ENCODE data around the gene CCN2.

Gene CCN2, protein sequence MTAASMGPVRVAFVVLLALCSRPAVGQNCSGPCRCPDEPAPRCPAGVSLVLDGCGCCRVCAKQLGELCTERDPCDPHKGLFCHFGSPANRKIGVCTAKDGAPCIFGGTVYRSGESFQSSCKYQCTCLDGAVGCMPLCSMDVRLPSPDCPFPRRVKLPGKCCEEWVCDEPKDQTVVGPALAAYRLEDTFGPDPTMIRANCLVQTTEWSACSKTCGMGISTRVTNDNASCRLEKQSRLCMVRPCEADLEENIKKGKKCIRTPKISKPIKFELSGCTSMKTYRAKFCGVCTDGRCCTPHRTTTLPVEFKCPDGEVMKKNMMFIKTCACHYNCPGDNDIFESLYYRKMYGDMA

GRCh38 chr6:131950767-131951575 is at the start of gene CCN2:
Gene CCN2, minus strand, starts transcription at chr6:131951372. Its CDS starts 200 bp downstream, at chr6:131951172.
- peak; percentile 8 for DNase-seq
- peak; percentile 41 for ATAC-seq

GRCh38 chr6:132000296-132000695 is 49.1 kb upstream of the CCN2 start:
- no peak for ATAC-seq

GRCh38 chr6:131999545-132000146 is 48.5 kb upstream of the CCN2 start:
- DNase-seq (no peak), ATAC-seq (no peak)

More at GRCh38 chr6:132000296-132000695, 49.1 kb upstream of the CCN2 start:
- no peak for DNase-seq

DNA sequence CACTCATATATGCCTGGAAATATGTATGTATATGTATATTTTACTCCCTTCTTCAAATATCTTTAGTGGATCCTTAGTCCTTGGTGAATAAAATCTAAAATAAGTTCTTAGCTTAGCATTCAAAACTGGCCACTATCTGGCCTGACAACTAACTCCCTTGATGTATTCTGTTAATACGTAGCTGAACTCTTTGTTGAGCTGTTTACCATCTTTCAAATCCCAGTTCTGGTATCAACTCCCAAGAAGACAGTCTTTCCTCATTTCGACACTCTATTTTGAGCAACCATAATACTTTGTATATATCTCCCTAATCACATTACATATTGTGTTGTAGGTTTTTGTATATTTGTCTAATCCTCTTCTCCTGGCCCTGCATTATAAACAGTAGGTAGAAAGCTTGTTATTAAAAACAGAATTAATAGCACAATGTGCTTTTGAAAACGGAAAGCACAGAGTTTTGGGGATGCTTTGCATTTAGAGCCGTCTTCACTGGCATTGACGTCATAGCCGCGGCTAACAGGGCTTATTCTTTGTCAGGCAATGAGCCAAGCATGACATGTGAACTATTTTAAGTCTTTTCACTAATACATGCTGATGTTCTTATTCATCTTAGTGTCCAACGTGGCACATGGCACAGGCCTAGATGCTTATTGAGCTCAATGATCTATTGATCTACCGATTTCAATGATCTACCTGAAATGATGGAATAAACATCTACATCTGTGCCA is 47.2 kb upstream of the CCN2 start:
- DNase-seq (no peak), ATAC-seq (no peak)

- DNase-seq (no peak), ATAC-seq (no peak)
Measured at GRCh38 chr6:131997429-131998153, 46.4 kb upstream of the CCN2 start.

DNA sequence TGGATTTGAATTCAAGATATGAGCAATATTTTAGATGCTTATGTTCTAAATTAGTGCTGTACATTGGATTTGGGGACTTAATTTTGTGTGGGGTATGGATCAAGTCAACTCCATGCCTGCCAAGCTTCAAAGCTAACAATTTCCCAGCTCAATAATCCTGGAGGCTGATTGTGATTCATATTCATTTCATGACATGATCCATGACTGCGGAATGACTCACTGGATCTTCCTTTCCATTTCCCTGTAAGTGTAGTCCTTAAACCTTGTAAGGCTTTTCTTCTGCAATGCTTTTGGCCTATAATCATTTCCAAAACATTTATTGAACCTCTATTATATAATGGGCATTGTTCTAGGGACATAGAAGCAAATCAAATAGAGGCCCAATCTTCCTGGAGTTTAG is 44.7 kb upstream of the CCN2 start:
- DNase-seq = no peak
- ATAC-seq = no peak

DNA sequence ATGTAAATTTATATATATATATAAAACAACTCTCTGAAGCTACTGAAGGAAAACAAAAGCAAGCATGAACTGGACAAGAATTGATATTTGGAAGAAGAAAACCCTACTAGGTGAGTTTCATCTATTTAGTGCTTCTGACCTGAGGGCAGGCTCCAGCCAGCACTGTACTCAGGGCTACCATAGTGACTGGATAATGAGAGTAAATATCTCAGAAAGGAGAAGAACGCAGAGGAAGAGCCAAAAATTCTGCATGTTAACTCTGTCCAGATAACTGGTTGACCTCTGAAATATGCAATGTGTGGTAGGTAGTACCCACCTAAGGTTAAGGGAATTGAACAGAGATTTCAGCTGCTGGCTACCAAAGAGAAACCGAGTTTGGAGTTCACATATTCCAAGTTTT is 41.4 kb upstream of the CCN2 start:
- DNase-seq = no peak
- ATAC-seq = no peak

DNA sequence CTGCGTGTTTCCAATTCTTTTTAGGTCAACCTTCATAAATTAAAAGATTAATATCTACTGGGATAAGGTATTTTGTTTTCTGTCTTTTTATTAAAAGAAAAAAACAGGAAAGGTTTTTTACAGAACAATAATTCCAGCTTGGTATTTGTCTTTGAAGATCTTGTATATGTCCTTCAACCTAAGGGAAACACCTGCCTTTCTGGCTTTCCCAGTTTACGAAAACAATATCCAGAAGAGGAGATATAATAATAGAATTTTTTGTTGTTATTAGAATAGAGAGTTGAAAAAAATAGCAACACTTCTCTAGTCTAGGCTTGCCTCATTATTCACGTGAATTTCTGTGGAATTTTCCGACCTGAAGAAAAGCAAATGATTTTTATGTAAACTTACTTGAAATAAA is 37.9 kb upstream of the CCN2 start:
- DNase-seq (no peak), ATAC-seq (no peak)

- ATAC-seq = no peak
- DNase-seq = no peak
Measured at GRCh38 chr6:131982740-131983259, 31.6 kb upstream of the CCN2 start.

GRCh38 chr6:131981624-131981978 is 30.4 kb upstream of the CCN2 start:
- ATAC-seq (no peak), DNase-seq (no peak)

DNA sequence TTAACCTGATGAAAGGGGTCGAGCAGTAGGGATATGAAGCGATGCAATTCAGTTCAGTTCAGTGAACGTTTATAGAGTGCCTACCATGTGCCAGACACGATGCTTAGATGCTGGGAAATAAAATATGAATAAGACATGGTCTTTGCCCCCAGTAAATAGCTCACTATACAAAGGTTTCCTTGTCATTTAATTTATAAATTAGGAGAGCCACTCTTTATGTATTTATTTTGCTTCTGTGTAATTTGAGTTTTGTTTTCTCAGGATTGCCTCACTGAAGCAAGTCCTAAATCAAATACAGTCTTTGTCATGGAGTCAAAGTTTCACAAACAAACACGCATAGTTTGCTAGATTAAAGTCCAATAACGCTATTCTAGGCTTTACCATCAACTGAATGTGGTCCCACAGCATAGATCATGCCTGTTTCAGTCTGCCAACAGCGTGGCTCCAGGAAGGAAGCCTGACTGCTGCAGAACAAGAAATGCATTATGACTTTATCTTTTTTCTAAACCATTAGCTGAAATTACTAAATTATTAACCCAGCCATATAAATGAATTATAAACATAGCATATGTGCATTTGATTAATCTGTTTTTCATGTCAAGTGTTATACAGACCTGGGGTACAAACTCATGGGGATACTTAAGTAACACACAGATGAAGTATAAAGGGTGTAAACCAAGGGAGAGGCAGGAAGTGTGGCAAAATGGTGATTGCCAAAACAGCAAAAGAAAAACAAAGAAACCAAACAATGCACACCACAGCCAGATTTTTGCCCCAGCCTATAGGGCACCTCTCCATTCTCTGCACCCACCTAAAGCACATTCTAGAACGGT is 29.8 kb upstream of the CCN2 start:
- DNase-seq = no peak

GRCh38 chr6:131980338-131980790 is 29.2 kb upstream of the CCN2 start:
- no peak for DNase-seq
- no peak for ATAC-seq

More for the DNA sequence above, 29.8 kb upstream of the CCN2 start:
- no peak for ATAC-seq

DNA sequence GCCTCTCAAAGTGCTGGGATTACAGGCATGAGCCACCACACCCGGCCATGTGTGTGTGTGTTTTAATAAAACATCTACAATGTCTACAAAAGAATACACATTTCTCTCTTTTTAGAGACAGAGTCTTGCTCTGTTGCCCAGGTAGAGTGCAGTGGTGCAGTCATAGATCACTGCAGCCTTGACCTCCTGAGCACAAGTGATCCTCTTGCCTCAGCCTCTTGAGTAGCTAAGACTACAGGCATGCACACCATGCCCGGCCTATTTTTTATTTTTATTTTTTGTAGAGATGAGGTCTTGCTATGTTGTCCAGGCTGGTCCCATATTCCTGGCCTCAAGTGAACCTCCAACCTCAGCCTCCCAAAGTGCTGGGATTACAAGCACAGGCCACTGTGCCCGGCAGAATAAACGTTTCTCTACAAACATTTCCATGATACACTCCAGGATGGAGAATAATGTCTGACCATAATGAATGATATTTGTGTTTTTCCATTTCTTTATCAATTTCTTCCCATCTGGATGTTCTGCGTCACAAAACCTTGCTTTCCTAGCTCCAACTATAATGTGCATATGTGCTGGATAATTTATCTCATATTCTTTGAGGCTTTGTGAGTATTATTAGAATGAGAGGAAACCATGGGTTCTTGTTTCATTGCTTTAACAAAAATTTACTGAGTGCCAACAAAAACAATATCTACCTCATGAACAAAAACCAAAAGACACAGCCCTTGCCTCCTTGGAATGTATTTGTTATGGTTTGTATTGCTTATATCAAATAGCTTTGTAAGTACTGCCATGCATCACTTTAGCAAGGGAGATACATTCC is 28.6 kb upstream of the CCN2 start:
- no peak for DNase-seq
- no peak for ATAC-seq

GRCh38 chr6:131978522-131978921 is 27.4 kb upstream of the CCN2 start:
- DNase-seq (no peak), ATAC-seq (no peak)

GRCh38 chr6:131976545-131977061 is 25.4 kb upstream of the CCN2 start:
- ATAC-seq = no peak
- no peak for DNase-seq

DNA sequence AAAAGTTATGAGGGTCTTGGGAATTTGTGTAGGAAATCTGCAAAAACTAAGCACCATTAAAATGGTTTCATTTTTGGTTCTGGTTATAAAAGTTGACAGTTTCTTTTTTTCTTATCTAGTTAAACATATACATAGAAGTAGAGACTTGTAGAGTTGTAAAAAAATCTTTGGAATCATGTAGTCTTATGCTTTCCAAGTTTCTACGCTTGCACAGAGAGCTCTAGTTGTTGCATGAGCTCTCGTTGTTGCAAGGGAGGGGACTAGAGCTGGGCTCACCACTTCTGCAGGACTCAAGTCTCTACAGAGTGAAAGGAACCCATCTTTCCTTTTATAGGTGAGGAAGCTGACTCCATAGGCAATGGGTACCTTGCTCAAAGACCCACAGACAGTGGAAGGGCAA is 21.6 kb upstream of the CCN2 start:
- DNase-seq (no peak), ATAC-seq (no peak)

- ATAC-seq (no peak), DNase-seq (no peak)
Measured at GRCh38 chr6:131970076-131970859, 19.1 kb upstream of the CCN2 start.

GRCh38 chr6:131968656-131969055 is 17.5 kb upstream of the CCN2 start:
- no peak for DNase-seq
- ATAC-seq = no peak

DNA sequence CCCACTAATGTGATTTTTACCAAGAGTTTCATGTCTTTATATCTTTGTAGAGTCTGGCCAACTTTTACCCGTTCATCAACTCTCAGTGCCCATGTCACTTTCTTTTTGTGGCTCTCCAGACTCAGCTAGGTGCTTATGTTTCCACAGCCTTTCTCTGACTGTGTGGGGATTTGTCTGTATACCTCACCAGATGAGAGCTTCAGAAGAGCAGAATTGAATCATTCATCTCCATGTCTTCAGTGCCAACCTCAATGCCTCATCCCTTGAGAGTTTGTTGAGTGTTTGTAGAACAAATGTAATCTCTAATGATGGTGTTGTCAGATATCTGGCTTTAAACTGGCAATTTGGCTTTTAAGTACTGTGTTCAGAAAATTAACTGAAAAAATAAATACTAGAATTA is 16.8 kb upstream of the CCN2 start:
- DNase-seq = no peak
- no peak for ATAC-seq

Measured in stimulated activated naive CD8-positive, alpha-beta T cell treated with anti-CD3 and anti-CD28 coated beads, Interleukin-15, Interleukin-2, amounts not matched to agents 100 U/mL and 50 U/mL, for 24 hours (primary cell).